ENCODE measurements around the gene SCYGR6. TPM values are rescaled to one million over a fixed set of nuclear protein-coding genes. Genes with fewer than 3 reads are reported as not detected.
"Not testable (repeated sequence)": the region's sequence is repeated elsewhere in the genome, so short reads cannot be mapped to it uniquely, and the experiment has no call there.

SCYGR6 gene
- total and polyA plus RNA-seq, 9 of the 15 experiments (the other 6 are each of a cell fraction or from before 2014, with no cell fraction given), result not detected

GRCh38 chr2:227740705-227741104 is 16.1 kb upstream of the SCYGR6 start:
- ATAC-seq (0 out of 3 replicates have a peak, but pooled peaks have one; percentile 49), DNase-seq (ENCODE audit: extremely low read depth in 1 of 4, low spot score in 3 of 4) (peak in 1 of 4 experiments; percentile 26)
- in situ Hi-C loops (cut with MboI); H3K4me2 ChIP-seq (ENCODE audit: insufficient read depth, low read length); FAIRE-seq; H3K36me3 ChIP-seq (ENCODE audit: control insufficient read depth, insufficient read depth, low read length); H4K20me1 ChIP-seq (replicated peaks; ENCODE audit: control insufficient read depth, insufficient read depth, low read length); H3K9me3 ChIP-seq (replicated peaks; ENCODE audit: control insufficient read depth, insufficient read depth, low read depth, low read length); intact Hi-C loops (cut with micrococcal nuclease); POLR2A ChIA-PET; H3K4me3 ChIP-seq; BruUV-seq (replicated peaks); H3K9ac ChIP-seq (ENCODE audit: insufficient read depth in 1 of 2, low read depth in 2 of 2, low read length in 2 of 2); H3K27ac ChIP-seq (ENCODE audit: extremely low read depth, low read depth, low read length); H2AFZ ChIP-seq (ENCODE audit: low read depth, low read length); H3K9me1 ChIP-seq (ENCODE audit: control insufficient read depth, insufficient read depth, low read length); CTCF ChIA-PET (ENCODE audit: low intra/inter-chr PET ratio); H3K27me3 ChIP-seq (ENCODE audit: control insufficient read depth in 2 of 2, insufficient read depth in 2 of 2, low read length in 2 of 2); H3K79me2 ChIP-seq (ENCODE audit: control insufficient read depth, insufficient read depth, low read length); H3K4me1 ChIP-seq (replicated peaks in 1 of 2; ENCODE audit: control insufficient read depth in 2 of 2, insufficient read depth in 2 of 2, low read length in 2 of 2): not testable (repeated sequence)
- TF ChIP-seq CTCF (IDR thresholded peaks at IDR 0.05 in 2 of 3, conservative IDR thresholded peaks at IDR 0.05 in 1 of 3; ENCODE audit: insufficient read depth in 2 of 3, low read depth in 1 of 3, low read length in 3 of 3) (peak; percentile 23 to 39 (median 29); a peak in 3 of 6 replicates), BHLHE40 (IDR thresholded peaks at IDR 0.05; ENCODE audit: low read length) (peak; percentile 92), ZNF384 (IDR thresholded peaks at IDR 0.05; ENCODE audit: low read depth, low read length) (peak; percentile 58)
- WGBS (ENCODE audit: insufficient coverage, low coverage, missing lambda C conversion rate), result 0% methylated on average over 5 of the region's 7 CpGs

- H4K20me1 ChIP-seq (replicated peaks; ENCODE audit: control insufficient read depth, insufficient read depth, low read length), result no peaks in the 10 kb centered on the region
- no peaks in the 10 kb centered on the region for H3K4me1 ChIP-seq (replicated peaks in 1 of 2; ENCODE audit: control insufficient read depth in 2 of 2, insufficient read depth in 2 of 2, low read length in 2 of 2)
- DNase-seq (ENCODE audit: extremely low read depth in 1 of 4, low spot score in 3 of 4), result no peak
- no TSS peak for BruUV-seq (replicated peaks)
- WGBS (ENCODE audit: insufficient coverage, low coverage, missing lambda C conversion rate), result 20% methylated on average over 8 of the region's 14 CpGs
- in situ Hi-C loops (cut with MboI), result no loop called here
- ChIA-PET CTCF (ENCODE audit: low intra/inter-chr PET ratio) (no interaction called here), POLR2A (no interaction called here)
- no peak overlapping the region for H3K4me3 ChIP-seq
- H3K27ac ChIP-seq (ENCODE audit: extremely low read depth, low read depth, low read length), result no peak overlapping the region
- H3K36me3 ChIP-seq (ENCODE audit: control insufficient read depth, insufficient read depth, low read length), result no peaks in the 10 kb centered on the region
- no peaks in the 10 kb centered on the region for H3K27me3 ChIP-seq (ENCODE audit: control insufficient read depth in 2 of 2, insufficient read depth in 2 of 2, low read length in 2 of 2)
- intact Hi-C loops (cut with micrococcal nuclease), result no loop called here
- H3K4me2 ChIP-seq (ENCODE audit: insufficient read depth, low read length), result no peak overlapping the region
- no peak for FAIRE-seq
- no peak overlapping the region for H2AFZ ChIP-seq (ENCODE audit: low read depth, low read length)
- ATAC-seq, result no peak
- no peaks in the 10 kb centered on the region for H3K79me2 ChIP-seq (ENCODE audit: control insufficient read depth, insufficient read depth, low read length)
- H3K9ac ChIP-seq (ENCODE audit: insufficient read depth in 1 of 2, low read depth in 2 of 2, low read length in 2 of 2), result no peak overlapping the region
- no peaks in the 10 kb centered on the region for H3K9me1 ChIP-seq (ENCODE audit: control insufficient read depth, insufficient read depth, low read length)
- no peaks in the 10 kb centered on the region for H3K9me3 ChIP-seq (replicated peaks; ENCODE audit: control insufficient read depth, insufficient read depth, low read depth, low read length)
- TF ChIP-seq EGR1 (conservative IDR thresholded peaks at IDR 0.05) (no peak), E4F1 (CRISPR knock-in tag; IDR thresholded peaks at IDR 0.05; ENCODE audit: borderline replicate concordance) (no peak), ZNF197 (CRISPR knock-in tag; IDR thresholded peaks at IDR 0.05; ENCODE audit: low read depth) (no peak), RB1 (IDR thresholded peaks at IDR 0.05; ENCODE audit: low read depth) (no peak), CREB3 (tag; conservative IDR thresholded peaks at IDR 0.05; ENCODE audit: low read depth) (no peak)
Measured at GRCh38 chr2:227739351-227739750, 14.8 kb upstream of the SCYGR6 start.

Data from K562 (cell line).